CD8-positive, alpha-beta memory T cell (primary cell): ENCODE measurements around the gene FRY. TPM values are rescaled to one million over a fixed set of nuclear protein-coding genes. Genes with fewer than 3 reads are reported as not detected.

Source experiments
- CTCF ChIA-PET: fragments of 350-600 bp; sonication (Branson Sonifier 250); formaldehyde crosslinking; loops from one replicate; lab custom pipeline; 2021; ENCODE audit warnings: antibody characterized with exemption; lab: Charles Lee
- POLR2A ChIA-PET: fragments of 350-600 bp; sonication (Branson Sonifier 250); formaldehyde crosslinking; loops from one replicate; lab custom pipeline; 2021; ENCODE audit warnings: antibody characterized with exemption; lab: Charles Lee
- DNase-seq, 5 donors: peaks; one replicate each; pipeline versions ENCODE4 v3.0.0 to v3.0.0-alpha.2; 2020 to 2022; ENCODE audit warnings: mixed read lengths in 1 of 5
- H3K27ac ChIP-seq: one replicate; pipeline ENCODE4 v1.7.0; 2013; ENCODE audit warnings: low read depth, mild to moderate bottlenecking, low read length, moderate library complexity
- H3K27me3 ChIP-seq: 2 replicates; pipeline ENCODE4 v1.7.0; 2013; ENCODE audit warnings: low read length, mild to moderate bottlenecking; ENCODE audit not compliant: insufficient read depth, poor library complexity, severe bottlenecking
- H3K36me3 ChIP-seq: 2 replicates; pipeline ENCODE4 v1.7.0; 2013; ENCODE audit warnings: mild to moderate bottlenecking, low read length, moderate library complexity; ENCODE audit not compliant: insufficient read depth
- H3K4me1 ChIP-seq: 2 replicates; pipeline ENCODE4 v1.7.0; 2013; ENCODE audit warnings: mild to moderate bottlenecking, low read length, moderate library complexity; ENCODE audit not compliant: insufficient read depth
- H3K4me3 ChIP-seq: 2 replicates; pipeline ENCODE4 v1.7.0; 2013; ENCODE audit warnings: mild to moderate bottlenecking, low read length
- H3K9me3 ChIP-seq: 2 replicates; pipeline ENCODE4 v1.7.0; 2013; ENCODE audit warnings: mild to moderate bottlenecking, low read length
- H3K27ac Mint-ChIP-seq, 8 donors: one replicate each; pipeline ENCODE4 v1.8.0; 2020 to 2021; ENCODE audit warnings: mixed read lengths in 8 of 8, mild to moderate bottlenecking in 6 of 8, inconsistent platforms in 3 of 8, moderate library complexity in 3 of 8
- H3K27me3 Mint-ChIP-seq, 2 donors: one replicate each; pipeline ENCODE4 v1.8.0; 2020 to 2021; ENCODE audit warnings: mixed read lengths in 2 of 2, mild to moderate bottlenecking in 1 of 2, moderate library complexity in 1 of 2
- H3K36me3 Mint-ChIP-seq, 3 donors: one replicate each; pipeline ENCODE4 v1.8.0; 2020 to 2021; ENCODE audit warnings: mixed read lengths in 3 of 3, inconsistent platforms in 1 of 3, mild to moderate bottlenecking in 1 of 3
- H3K4me1 Mint-ChIP-seq, 3 donors: one replicate each; pipeline ENCODE4 v1.8.0; 2020 to 2021; ENCODE audit warnings: mixed read lengths in 3 of 3, inconsistent platforms in 1 of 3, mild to moderate bottlenecking in 1 of 3
- H3K4me3 Mint-ChIP-seq, 7 donors: one replicate each; pipeline ENCODE4 v1.8.0; 2020 to 2021; ENCODE audit warnings: mixed read lengths in 7 of 7, mild to moderate bottlenecking in 6 of 7, moderate library complexity in 4 of 7, inconsistent platforms in 2 of 7
- H3K9me3 Mint-ChIP-seq, 5 donors: one replicate each; pipeline ENCODE4 v1.8.0; 2020 to 2022; ENCODE audit warnings: mixed read lengths in 5 of 5, mild to moderate bottlenecking in 3 of 5, moderate library complexity in 2 of 5, inconsistent platforms in 1 of 5
- polyA plus RNA-seq: library from polyadenylated mRNA; unstranded; fragments of 300-500 nt; fragmentation: Illumina TruSeq; gene quantifications from one replicate; pipeline ENCODE4 v1.2.3, GENCODE V29; 2021
- total RNA-seq, 2 experiments: library from RNA; stranded (reverse); gene quantifications; one replicate each; pipeline ENCODE4 v1.2.3, GENCODE V29; 2021

The FRY gene
- total and polyA plus RNA-seq, 3 experiments from 2014 or later: 0.53 to 1.5 (median 0.72) TPM

DNA sequence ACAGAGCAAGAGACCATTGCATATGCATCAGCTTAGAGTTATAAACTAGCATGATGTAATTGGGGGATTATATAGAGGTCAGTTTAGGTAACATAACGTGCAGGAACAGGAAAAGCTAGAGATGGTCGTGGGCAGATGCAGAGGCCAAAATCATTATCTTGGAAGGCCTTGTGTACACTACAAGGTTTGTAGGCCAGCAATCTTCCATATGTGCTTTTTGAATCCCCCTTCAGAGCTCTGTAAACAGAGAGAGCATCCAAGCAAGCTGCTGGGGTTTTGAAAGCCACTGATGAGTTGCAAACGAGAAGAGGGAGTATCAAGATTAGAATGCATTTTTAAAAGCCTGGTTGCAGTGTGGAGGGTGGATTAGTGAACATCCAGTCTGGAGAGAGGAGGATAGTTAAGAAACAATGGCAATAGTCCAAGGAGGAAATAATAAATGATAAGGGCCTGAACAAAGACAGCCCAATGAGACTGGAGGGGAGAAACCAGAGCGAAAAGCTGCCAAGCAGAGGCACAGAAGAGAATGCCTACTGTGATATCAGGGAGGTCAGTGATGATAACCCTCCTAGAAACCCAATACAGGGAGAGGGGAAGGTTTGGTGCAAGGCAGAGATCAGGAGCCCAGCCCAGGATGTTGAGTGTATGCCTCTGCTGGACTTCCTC is 174.0 kb downstream of the FRY start:
- H3K4me1 Mint-ChIP-seq: no peaks in the 10 kb centered on the region
- ChIA-PET POLR2A (no interaction called here), CTCF (no interaction called here)
- Histone ChIP-seq H3K4me1 (no peaks in the 10 kb centered on the region), H3K36me3 (no peaks in the 10 kb centered on the region), H3K9me3 (no peaks in the 10 kb centered on the region), H3K27ac (no peak overlapping the region), H3K27me3 (no peaks in the 10 kb centered on the region), H3K4me3 (no peak overlapping the region)
- no peaks in the 10 kb centered on the region for H3K9me3 Mint-ChIP-seq
- no peak overlapping the region for H3K4me3 Mint-ChIP-seq
- H3K27me3 Mint-ChIP-seq: peaks cover 0 to 4% of the 10 kb centered on the region in 2 donors
- H3K27ac Mint-ChIP-seq: no peak overlapping the region
- no peak for DNase-seq
- no peaks in the 10 kb centered on the region for H3K36me3 Mint-ChIP-seq

DNA sequence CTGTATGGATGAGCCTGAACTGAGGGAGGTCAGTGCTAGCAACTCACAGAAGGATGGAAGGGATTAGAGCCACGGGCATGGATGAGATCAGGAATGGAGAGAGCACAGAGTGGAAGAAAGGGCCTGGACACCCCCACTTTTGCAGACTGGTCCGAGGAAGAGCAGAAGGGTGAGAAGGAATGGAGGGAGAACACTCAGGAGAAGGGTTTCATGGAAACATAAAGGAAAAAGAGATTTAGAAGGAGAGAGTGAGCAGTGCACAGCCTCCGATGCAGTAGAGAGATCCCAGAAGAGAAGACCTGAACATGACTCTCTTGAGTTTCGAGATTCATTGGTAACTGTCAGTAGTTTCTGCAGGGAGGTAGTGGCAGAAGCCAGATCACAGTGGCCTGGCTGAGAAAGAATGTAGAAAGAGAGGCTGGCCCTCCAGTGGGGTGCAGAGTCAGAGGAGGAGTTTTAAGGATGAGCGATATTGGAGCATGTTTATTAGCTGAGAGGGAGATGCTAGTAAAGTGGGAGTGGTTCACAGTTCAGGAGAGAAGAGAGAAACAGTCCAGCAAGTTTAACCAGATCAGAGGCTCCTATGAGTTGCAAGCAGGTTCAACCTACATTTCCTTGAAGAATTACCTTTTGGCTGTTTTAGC is 174.6 kb downstream of the FRY start:
- no peaks in the 10 kb centered on the region for H3K4me1 ChIP-seq
- ChIA-PET CTCF (no interaction called here), POLR2A (no interaction called here)
- no peak overlapping the region for H3K27ac ChIP-seq
- H3K27ac Mint-ChIP-seq: peak overlapping the region in 2 of 8 donors; percentile 1 to 58
- peaks cover 0 to 2% (median 0%) of the 10 kb centered on the region in 3 donors for H3K36me3 Mint-ChIP-seq
- no peak for DNase-seq
- no peak overlapping the region for H3K4me3 ChIP-seq
- no peaks in the 10 kb centered on the region for H3K9me3 ChIP-seq
- no peaks in the 10 kb centered on the region for H3K4me1 Mint-ChIP-seq
- no peaks in the 10 kb centered on the region for H3K27me3 ChIP-seq
- no peaks in the 10 kb centered on the region for H3K9me3 Mint-ChIP-seq
- no peaks in the 10 kb centered on the region for H3K36me3 ChIP-seq
- H3K4me3 Mint-ChIP-seq: no peak overlapping the region
- H3K27me3 Mint-ChIP-seq: peaks cover 0 to 4% of the 10 kb centered on the region in 2 donors

GRCh38 chr13:32208860-32209259 is 177.3 kb downstream of the FRY start:
- no peak overlapping the region for H3K27ac Mint-ChIP-seq
- POLR2A ChIA-PET: no interaction called here
- H3K27ac ChIP-seq: no peak overlapping the region
- H3K4me1 Mint-ChIP-seq: no peaks in the 10 kb centered on the region
- DNase-seq: no peak
- H3K9me3 ChIP-seq: no peaks in the 10 kb centered on the region
- no peaks in the 10 kb centered on the region for H3K36me3 ChIP-seq
- CTCF ChIA-PET: no interaction called here
- no peak overlapping the region for H3K4me3 Mint-ChIP-seq
- H3K36me3 Mint-ChIP-seq: peaks cover 0 to 2% (median 0%) of the 10 kb centered on the region in 3 donors
- no peak overlapping the region for H3K4me3 ChIP-seq
- H3K9me3 Mint-ChIP-seq: no peaks in the 10 kb centered on the region
- H3K4me1 ChIP-seq: no peaks in the 10 kb centered on the region
- H3K27me3 ChIP-seq: no peaks in the 10 kb centered on the region
- H3K27me3 Mint-ChIP-seq: peaks cover 0 to 4% of the 10 kb centered on the region in 2 donors

- CTCF ChIA-PET: no interaction called here
Measured at GRCh38 chr13:32209652-32210051, 178.1 kb downstream of the FRY start.

GRCh38 chr13:32210101-32210500 is 178.5 kb downstream of the FRY start:
- Mint-ChIP-seq H3K27ac (no peak overlapping the region), H3K4me1 (no peaks in the 10 kb centered on the region), H3K36me3 (peaks cover 0 to 7% (median 0%) of the 10 kb centered on the region in 3 donors), H3K27me3 (peaks cover 0 to 1% of the 10 kb centered on the region in 2 donors), H3K4me3 (no peak overlapping the region), H3K9me3 (no peaks in the 10 kb centered on the region)
- CTCF ChIA-PET: no interaction called here
- POLR2A ChIA-PET: no interaction called here
- no peak overlapping the region for H3K4me3 ChIP-seq
- H3K27ac ChIP-seq: no peak overlapping the region
- no peaks in the 10 kb centered on the region for H3K9me3 ChIP-seq
- DNase-seq: no peak
- H3K27me3 ChIP-seq: no peaks in the 10 kb centered on the region
- no peaks in the 10 kb centered on the region for H3K36me3 ChIP-seq
- H3K4me1 ChIP-seq: no peaks in the 10 kb centered on the region

More at GRCh38 chr13:32209652-32210051, 178.1 kb downstream of the FRY start:
- no peak overlapping the region for H3K27ac ChIP-seq
- H3K27me3 Mint-ChIP-seq: peaks cover 0 to 1% of the 10 kb centered on the region in 2 donors
- no peaks in the 10 kb centered on the region for H3K4me1 ChIP-seq
- no peak overlapping the region for H3K4me3 ChIP-seq
- no peaks in the 10 kb centered on the region for H3K27me3 ChIP-seq
- H3K9me3 Mint-ChIP-seq: no peaks in the 10 kb centered on the region
- H3K9me3 ChIP-seq: no peaks in the 10 kb centered on the region
- peak overlapping the region in 1 of 8 donors; percentile 2 for H3K27ac Mint-ChIP-seq
- no peak for DNase-seq
- no peaks in the 10 kb centered on the region for H3K36me3 ChIP-seq
- peaks cover 0 to 5% (median 0%) of the 10 kb centered on the region in 3 donors for H3K36me3 Mint-ChIP-seq
- H3K4me1 Mint-ChIP-seq: no peaks in the 10 kb centered on the region
- no peak overlapping the region for H3K4me3 Mint-ChIP-seq
- POLR2A ChIA-PET: no interaction called here

DNA sequence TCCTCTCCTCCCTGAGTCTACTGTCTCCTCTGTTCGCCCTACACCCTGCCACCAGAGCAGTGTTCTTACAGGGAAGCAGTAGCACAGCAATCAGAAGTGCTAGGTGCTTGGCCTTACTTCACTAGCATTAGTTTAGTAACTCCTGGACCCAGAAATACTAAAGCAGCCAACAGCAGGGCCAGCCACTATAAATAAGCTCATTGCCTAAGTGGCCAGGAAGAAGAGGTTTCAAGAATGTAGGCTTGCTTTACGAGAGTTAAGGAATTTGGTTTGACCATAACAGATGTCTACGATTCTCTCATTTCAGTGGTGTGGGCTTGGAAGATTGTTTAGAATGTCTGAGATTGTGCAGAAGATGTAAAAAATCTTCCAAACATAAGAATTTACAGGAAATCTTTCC is 180.2 kb downstream of the FRY start:
- Mint-ChIP-seq H3K27me3 (peaks cover 0 to 1% of the 10 kb centered on the region in 2 donors), H3K9me3 (no peaks in the 10 kb centered on the region), H3K36me3 (peaks cover 0 to 7% (median 0%) of the 10 kb centered on the region in 3 donors), H3K4me1 (no peaks in the 10 kb centered on the region), H3K27ac (peak overlapping the region in 1 of 8 donors; percentile 75), H3K4me3 (no peak overlapping the region)
- Histone ChIP-seq H3K4me3 (no peak overlapping the region), H3K9me3 (no peaks in the 10 kb centered on the region), H3K36me3 (no peaks in the 10 kb centered on the region), H3K27me3 (no peaks in the 10 kb centered on the region), H3K4me1 (no peaks in the 10 kb centered on the region), H3K27ac (no peak overlapping the region)
- ChIA-PET CTCF (no interaction called here), POLR2A (no interaction called here)
- DNase-seq: no peak

GRCh38 chr13:32212421-32212820 is 180.8 kb downstream of the FRY start:
- no peak for DNase-seq
- Mint-ChIP-seq H3K4me3 (no peak overlapping the region), H3K9me3 (no peaks in the 10 kb centered on the region), H3K36me3 (peaks cover 0 to 7% (median 0%) of the 10 kb centered on the region in 3 donors), H3K4me1 (no peaks in the 10 kb centered on the region), H3K27ac (no peak overlapping the region), H3K27me3 (peaks cover 0 to 1% of the 10 kb centered on the region in 2 donors)
- CTCF ChIA-PET: no interaction called here
- H3K9me3 ChIP-seq: no peaks in the 10 kb centered on the region
- H3K27me3 ChIP-seq: no peaks in the 10 kb centered on the region
- no peaks in the 10 kb centered on the region for H3K4me1 ChIP-seq
- no peak overlapping the region for H3K27ac ChIP-seq
- no peaks in the 10 kb centered on the region for H3K36me3 ChIP-seq
- no peak overlapping the region for H3K4me3 ChIP-seq
- POLR2A ChIA-PET: no interaction called here

DNA sequence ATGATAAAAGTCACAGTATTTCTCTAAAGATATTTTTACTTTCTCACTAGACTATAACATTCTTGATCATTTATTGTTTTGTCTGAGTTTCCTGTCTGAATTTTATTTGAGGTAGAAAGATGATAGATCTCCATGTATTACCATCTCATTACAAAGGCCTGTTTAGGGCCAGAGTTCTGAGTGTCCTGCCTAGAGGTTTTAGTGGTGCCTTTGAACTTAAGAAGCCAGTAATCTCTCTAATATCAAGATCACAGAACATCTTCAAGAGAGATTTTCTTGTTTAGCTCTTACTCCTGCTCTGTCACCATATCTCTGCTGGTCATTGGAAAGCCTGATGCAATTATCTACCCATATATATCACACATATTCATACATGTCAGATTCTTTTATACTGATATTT is 182.1 kb downstream of the FRY start:
- no peak for DNase-seq
- H3K4me1 Mint-ChIP-seq: no peaks in the 10 kb centered on the region
- Histone ChIP-seq H3K27ac (no peak overlapping the region), H3K4me1 (no peaks in the 10 kb centered on the region), H3K4me3 (no peak overlapping the region), H3K27me3 (no peaks in the 10 kb centered on the region), H3K36me3 (no peaks in the 10 kb centered on the region), H3K9me3 (no peaks in the 10 kb centered on the region)
- CTCF ChIA-PET: no interaction called here
- H3K9me3 Mint-ChIP-seq: no peaks in the 10 kb centered on the region
- peaks cover 0 to 7% (median 0%) of the 10 kb centered on the region in 3 donors for H3K36me3 Mint-ChIP-seq
- peaks cover 0 to 1% of the 10 kb centered on the region in 2 donors for H3K27me3 Mint-ChIP-seq
- H3K4me3 Mint-ChIP-seq: no peak overlapping the region
- POLR2A ChIA-PET: no interaction called here
- no peak overlapping the region for H3K27ac Mint-ChIP-seq
